Ascending aorta (tissue), 2 donors: ENCODE measurements around the gene RBM19. TPM values are rescaled to one million over a fixed set of nuclear protein-coding genes. Genes with fewer than 3 reads are reported as not detected.

ENCODE experiments used
- DNase-seq, 2 donors: peaks; one replicate each; pipeline ENCODE4 v3.0.0-alpha.2; 2019; ENCODE audit warnings: low spot score in 2 of 2
- H3K27ac ChIP-seq, 2 donors: fragments of 200-600 bp; sonication (generic); one replicate each; pipeline ENCODE4 v1.5.1; 2016 to 2017; ENCODE audit warnings: mild to moderate bottlenecking in 1 of 2
- H3K27me3 ChIP-seq: fragments of 200-600 bp; sonication (generic); one replicate; pipeline ENCODE4 v1.5.1; 2017
- H3K36me3 ChIP-seq, 2 donors: fragments of 200-600 bp; sonication (generic); one replicate each; pipeline ENCODE4 v1.5.1; 2016
- H3K4me1 ChIP-seq, 2 donors: fragments of 200-600 bp; sonication (generic); one replicate each; pipeline ENCODE4 v1.5.1; 2016 to 2017; ENCODE audit warnings: mild to moderate bottlenecking in 1 of 2
- H3K4me3 ChIP-seq, 2 donors: fragments of 200-600 bp; sonication (generic); one replicate each; pipeline ENCODE4 v1.5.1; 2016 to 2017; ENCODE audit warnings: mild to moderate bottlenecking in 1 of 2
- H3K9me3 ChIP-seq, 2 donors: fragments of 200-600 bp; sonication (generic); one replicate each; pipeline ENCODE4 v1.5.1; 2016
- CTCF ChIP-seq, 3 experiments: fragments of 200-600 bp in 2 of 3; fragments of 450-650 bp in 1 of 3; sonication (generic) in 2 of 3; IDR thresholded peaks; one replicate each; pipeline ENCODE4 v1.5.1; 2016 to 2019; ENCODE audit warnings: antibody characterized with exemption in 3 of 3, mild to moderate bottlenecking in 1 of 3, moderate library complexity in 1 of 3
- intact Hi-C: fragments of 100-400 bp; cut with DNase I; formaldehyde crosslinking; loops from one replicate; pipeline ENCODE4 v1.15.1; 2023
- total RNA-seq: library from RNA; depleted of rRNA; stranded (reverse); fragments of >200 nt; gene quantifications from one replicate; pipeline ENCODE4 v1.1.0, GENCODE V29; 2016

RBM19 gene
- total RNA-seq, 1 donor from 2014 or later, result 22.8 TPM

- Histone ChIP-seq H3K36me3 (no peaks in the 10 kb centered on the region), H3K9me3 (no peaks in the 10 kb centered on the region), H3K27me3 (no peaks in the 10 kb centered on the region), H3K4me1 (no peaks in the 10 kb centered on the region), H3K27ac (no peak overlapping the region), H3K4me3 (no peak overlapping the region)
- no peak for DNase-seq
- no peak for TF ChIP-seq CTCF (IDR thresholded peaks at IDR 0.05)
- intact Hi-C loops, result loop anchor here (5.0 kb wide), 1 partner anchor 1933 kb away; no protein-coding TSS in a partner anchor
These were observed 18.3 kb upstream of the RBM19 start for GRCh38 chr12:113984464-113984863.

- no peaks in the 10 kb centered on the region for H3K9me3 ChIP-seq
- intact Hi-C loops, result loop anchor here (5.0 kb wide), 1 partner anchor 1933 kb away; no protein-coding TSS in a partner anchor
- no peak for TF ChIP-seq CTCF (IDR thresholded peaks at IDR 0.05)
- no peaks in the 10 kb centered on the region for H3K27me3 ChIP-seq
- no peaks in the 10 kb centered on the region for H3K4me1 ChIP-seq
- H3K36me3 ChIP-seq, result no peaks in the 10 kb centered on the region
- no peak for DNase-seq
- no peak overlapping the region for H3K4me3 ChIP-seq
- no peak overlapping the region for H3K27ac ChIP-seq
These were observed 17.8 kb upstream of the RBM19 start for GRCh38 chr12:113983777-113984448.

- TF ChIP-seq CTCF (IDR thresholded peaks at IDR 0.05), result no peak
- Histone ChIP-seq H3K27me3 (no peaks in the 10 kb centered on the region), H3K36me3 (no peaks in the 10 kb centered on the region), H3K4me3 (no peak overlapping the region), H3K9me3 (no peaks in the 10 kb centered on the region), H3K4me1 (no peaks in the 10 kb centered on the region), H3K27ac (no peak overlapping the region)
- intact Hi-C loops, result loop anchor here (5.0 kb wide), 1 partner anchor 1934 kb away; no protein-coding TSS in a partner anchor
- DNase-seq, result no peak
These were observed 17.1 kb upstream of the RBM19 start for GRCh38 chr12:113983265-113983664.

- H3K4me1 ChIP-seq, result no peaks in the 10 kb centered on the region
- TF ChIP-seq CTCF (IDR thresholded peaks at IDR 0.05), result no peak
- H3K27ac ChIP-seq, result no peak overlapping the region
- no peaks in the 10 kb centered on the region for H3K36me3 ChIP-seq
- intact Hi-C loops, result loop anchor here (5.0 kb wide), 1 partner anchor 1935 kb away; no protein-coding TSS in a partner anchor
- H3K4me3 ChIP-seq, result no peak overlapping the region
- DNase-seq, result no peak
- no peaks in the 10 kb centered on the region for H3K9me3 ChIP-seq
- no peaks in the 10 kb centered on the region for H3K27me3 ChIP-seq
These were observed 15.8 kb upstream of the RBM19 start for GRCh38 chr12:113981876-113982275.

- Histone ChIP-seq H3K27me3 (no peaks in the 10 kb centered on the region), H3K27ac (no peak overlapping the region), H3K4me1 (no peaks in the 10 kb centered on the region), H3K36me3 (no peaks in the 10 kb centered on the region), H3K9me3 (no peaks in the 10 kb centered on the region), H3K4me3 (no peak overlapping the region)
- no peak for DNase-seq
- peak; percentile 79 to 88 (median 85) for TF ChIP-seq CTCF (IDR thresholded peaks at IDR 0.05)
- intact Hi-C loops, result loop anchor here (1.0 to 5.0 kb wide), 2 partner anchors 528 to 1937 kb away; no protein-coding TSS in a partner anchor
These were observed 14.6 kb upstream of the RBM19 start for GRCh38 chr12:113980537-113981337.
